HEK293T (cell line): Measurements from ENCODE around the gene PCDH9.

ENCODE experiments used
- CTCF ChIA-PET: fragments of 350-600 bp; formaldehyde crosslinking; extraction: SDS; loops from one replicate; lab custom pipeline; 2021; ENCODE audit warnings: antibody characterized with exemption, inconsistent platforms; lab: Yijun Ruan, JAX
- POLR2A ChIA-PET: fragments of 350-600 bp; formaldehyde crosslinking; extraction: SDS; loops from one replicate; lab custom pipeline; 2020; ENCODE audit warnings: antibody characterized with exemption, inconsistent platforms; lab: Yijun Ruan, JAX
- DNase-seq: peaks from one replicate; pipeline ENCODE4 v3.0.0; 2012; ENCODE audit warnings: mixed read lengths; ENCODE audit errors: extremely low spot score
- ARNT ChIP-seq: fragments of 450-650 bp; IDR thresholded peaks from 2 replicates; pipeline ENCODE4 v1.6.1; 2017; ENCODE audit warnings: mild to moderate bottlenecking
- BHLHE40 ChIP-seq: fragments of 450-650 bp; IDR thresholded peaks from 2 replicates; pipeline ENCODE4 v1.6.1; 2016; ENCODE audit warnings: mild to moderate bottlenecking, moderate library complexity, borderline replicate concordance
- CTBP1 ChIP-seq: fragments of 450-650 bp; IDR thresholded peaks from 2 replicates; pipeline ENCODE4 v1.6.1; 2016; ENCODE audit warnings: borderline replicate concordance
- ELF4 ChIP-seq: fragments of 450-650 bp; IDR thresholded peaks from 2 replicates; pipeline ENCODE4 v1.6.1; 2017; ENCODE audit warnings: antibody characterized with exemption
- FOXA1 ChIP-seq: fragments of 450-650 bp; IDR thresholded peaks from 2 replicates; pipeline ENCODE4 v1.6.1; 2016; ENCODE audit warnings: mild to moderate bottlenecking
- FOXK2 ChIP-seq: fragments of 450-650 bp; IDR thresholded peaks from 2 replicates; pipeline ENCODE4 v1.6.1; 2016; ENCODE audit warnings: mild to moderate bottlenecking
- FOXM1 ChIP-seq: fragments of 450-650 bp; IDR thresholded peaks from 2 replicates; pipeline ENCODE4 v1.6.1; 2017; ENCODE audit warnings: mild to moderate bottlenecking, borderline replicate concordance
- HDGF ChIP-seq: fragments of 450-650 bp; IDR thresholded peaks from 2 replicates; pipeline ENCODE4 v1.6.1; 2017; ENCODE audit warnings: antibody characterized with exemption, borderline replicate concordance
- L3MBTL2 ChIP-seq: fragments of 450-650 bp; conservative IDR thresholded peaks from 2 replicates; pipeline ENCODE4 v1.6.1; 2016; ENCODE audit warnings: mild to moderate bottlenecking
- LEF1 ChIP-seq: fragments of 450-650 bp; IDR thresholded peaks from 2 replicates; pipeline ENCODE4 v1.6.1; 2017; ENCODE audit warnings: mild to moderate bottlenecking, borderline replicate concordance
- NFRKB ChIP-seq: fragments of 450-650 bp; IDR thresholded peaks from 2 replicates; pipeline ENCODE4 v1.6.1; 2016; ENCODE audit warnings: mild to moderate bottlenecking, moderate library complexity
- SP1 ChIP-seq: fragments of 450-650 bp; IDR thresholded peaks from 2 replicates; pipeline ENCODE4 v1.6.1; 2017
- SUZ12 ChIP-seq: fragments of 450-650 bp; IDR thresholded peaks from 2 replicates; pipeline ENCODE4 v1.6.1; 2016; ENCODE audit warnings: mild to moderate bottlenecking
- TARDBP ChIP-seq: fragments of 450-650 bp; IDR thresholded peaks from 2 replicates; pipeline ENCODE4 v1.6.1; 2016
- ZNF384 ChIP-seq: fragments of 450-650 bp; IDR thresholded peaks from 2 replicates; pipeline ENCODE4 v1.6.1; 2016
- TF ChIP-seq, protein P1 (sequence below): fragments of 450-650 bp; IDR thresholded peaks from 2 replicates; pipeline ENCODE4 v1.6.1; 2016

The PCDH9 gene

DNA sequence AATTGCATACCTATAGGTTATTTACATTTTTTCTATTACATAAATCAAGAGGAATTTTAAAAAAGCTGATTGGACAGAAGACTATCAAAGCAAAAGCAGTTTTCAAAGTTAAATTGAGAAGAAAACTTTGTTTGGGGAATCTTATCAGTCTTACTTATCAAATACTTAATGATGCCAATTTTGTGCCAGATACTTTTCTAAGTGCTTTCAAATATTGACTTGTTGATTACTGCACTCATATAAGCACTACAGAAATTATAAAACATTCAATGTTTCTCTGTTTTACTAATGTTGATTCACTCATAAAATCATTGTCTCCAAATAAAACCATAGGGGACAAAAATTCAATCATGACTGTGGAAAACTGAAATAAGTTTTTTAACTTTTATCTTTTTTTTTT is 36.2 kb downstream of the PCDH9 start:
- ChIA-PET POLR2A (no interaction called here), CTCF (no interaction called here)
- TF ChIP-seq NFRKB (no peak; the same call in 1 of the 2 replicates), TARDBP (no peak), CTBP1 (no peak), ELF4 (no peak), FOXM1 (no peak), FOXK2 (no peak), BHLHE40 (no peak), HDGF (no peak), FOXA1 (no peak), L3MBTL2 (no peak)
- DNase-seq = no peak

DNA sequence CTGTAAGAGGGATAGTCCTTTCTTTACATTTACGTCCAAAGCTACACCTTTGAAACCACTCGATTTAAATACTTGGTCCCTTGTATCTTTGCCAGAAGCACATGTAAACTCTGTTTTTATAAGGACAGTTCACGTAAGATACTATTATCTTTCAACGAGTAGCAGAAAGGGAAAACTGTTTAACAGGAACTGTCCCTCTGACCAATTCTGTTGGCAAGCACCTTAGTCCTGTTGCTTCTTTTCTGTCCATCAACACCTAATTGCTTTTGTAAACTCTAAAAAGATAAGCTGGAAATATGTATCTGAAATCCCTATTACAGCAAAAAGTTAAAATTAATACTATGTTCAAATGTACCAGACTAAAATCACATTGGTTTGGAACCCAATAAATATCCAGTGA is 37.4 kb downstream of the PCDH9 start:
- DNase-seq = no peak
- CTCF ChIA-PET = interaction anchor here (0.5 to 1.6 kb wide), 3 partner anchors 11 to 31 kb away, joined by 3 to 4 read pairs (median 4); no protein-coding TSS in a partner anchor
- TF ChIP-seq SP1 = no peak
- TF ChIP-seq LEF1 = no peak
- TF ChIP-seq FOXK2 = no peak
- no peak for TF ChIP-seq ELF4
- TF ChIP-seq ARNT = no peak
- TF ChIP-seq SUZ12 = no peak
- no peak for TF ChIP-seq NFRKB
- POLR2A ChIA-PET = interaction anchor here (1.1 kb wide), 1 partner anchor 9 kb away, joined by 4 read pairs; no protein-coding TSS in a partner anchor

DNA sequence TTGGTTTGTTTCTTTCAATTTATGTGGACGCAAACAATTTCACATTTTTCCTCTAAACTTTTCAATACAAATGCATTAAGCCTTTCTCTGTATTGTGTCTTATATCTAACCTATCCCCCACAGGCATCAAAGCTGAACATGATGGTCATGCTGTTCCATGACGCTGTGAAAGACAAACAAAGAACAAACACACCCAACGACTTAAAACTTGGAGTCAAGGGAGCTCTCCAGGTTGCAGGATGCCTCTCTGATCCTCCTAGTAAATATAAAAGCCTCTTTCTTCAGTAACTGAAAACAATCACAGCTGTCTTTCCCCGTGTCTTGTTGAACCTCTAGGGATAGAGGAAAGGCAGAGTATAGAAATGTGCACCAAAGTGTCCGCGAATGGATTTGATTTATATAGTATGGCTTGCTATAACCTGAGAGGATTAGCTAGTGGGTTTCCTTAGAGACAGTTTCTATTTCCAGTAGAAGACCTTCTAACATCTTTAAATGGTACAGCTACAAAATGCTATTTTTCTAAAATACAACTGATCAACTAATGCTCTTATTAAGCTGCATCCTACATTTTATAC is 43.1 kb downstream of the PCDH9 start:
- ChIA-PET CTCF (interaction anchor here (0.5 to 1.1 kb wide), 3 partner anchors 31 to 49 kb away, joined by 3 read pairs; no protein-coding TSS in a partner anchor), POLR2A (no interaction called here)
- no peak for DNase-seq
- no peak for TF ChIP-seq SP1
- TF ChIP-seq ELF4 = no peak
- 0 out of 2 replicates have a peak, but pooled peaks have one; percentile 34 for TF ChIP-seq BHLHE40
- TF ChIP-seq, protein P1, sequence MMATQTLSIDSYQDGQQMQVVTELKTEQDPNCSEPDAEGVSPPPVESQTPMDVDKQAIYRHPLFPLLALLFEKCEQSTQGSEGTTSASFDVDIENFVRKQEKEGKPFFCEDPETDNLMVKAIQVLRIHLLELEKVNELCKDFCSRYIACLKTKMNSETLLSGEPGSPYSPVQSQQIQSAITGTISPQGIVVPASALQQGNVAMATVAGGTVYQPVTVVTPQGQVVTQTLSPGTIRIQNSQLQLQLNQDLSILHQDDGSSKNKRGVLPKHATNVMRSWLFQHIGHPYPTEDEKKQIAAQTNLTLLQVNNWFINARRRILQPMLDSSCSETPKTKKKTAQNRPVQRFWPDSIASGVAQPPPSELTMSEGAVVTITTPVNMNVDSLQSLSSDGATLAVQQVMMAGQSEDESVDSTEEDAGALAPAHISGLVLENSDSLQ = peak; percentile 75

DNA sequence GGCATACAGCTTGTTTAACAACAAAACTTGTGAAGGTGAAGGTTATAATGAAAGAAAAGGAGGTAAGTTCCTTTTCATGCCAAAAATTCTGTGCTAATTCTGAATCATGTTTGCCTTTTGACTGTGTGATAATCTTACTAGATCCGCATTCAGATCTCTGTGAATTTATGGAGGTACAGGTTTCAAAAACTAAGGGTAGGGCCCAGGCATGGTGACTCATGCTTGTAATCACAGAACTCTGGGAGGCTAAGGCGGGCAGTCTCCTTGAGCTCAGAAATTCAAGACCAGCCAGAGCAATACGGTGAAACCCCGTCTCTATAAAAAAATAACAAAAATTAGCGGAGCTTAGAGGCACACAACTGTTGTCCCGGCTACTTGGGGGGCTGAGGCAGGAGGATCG is 45.9 kb downstream of the PCDH9 start:
- POLR2A ChIA-PET = interaction anchor here (1.3 kb wide), 1 partner anchor 9 kb away, joined by 4 read pairs; no protein-coding TSS in a partner anchor
- CTCF ChIA-PET = interaction anchor here (0.6 kb wide), 1 partner anchor 44 kb away, joined by 4 read pairs; no protein-coding TSS in a partner anchor
- no peak for DNase-seq
- TF ChIP-seq CTBP1 (no peak), ARNT (no peak), TARDBP (no peak), LEF1 (no peak), ELF4 (no peak), SP1 (no peak), HDGF (no peak), FOXM1 (no peak), FOXK2 (no peak), ZNF384 (no peak)

DNA sequence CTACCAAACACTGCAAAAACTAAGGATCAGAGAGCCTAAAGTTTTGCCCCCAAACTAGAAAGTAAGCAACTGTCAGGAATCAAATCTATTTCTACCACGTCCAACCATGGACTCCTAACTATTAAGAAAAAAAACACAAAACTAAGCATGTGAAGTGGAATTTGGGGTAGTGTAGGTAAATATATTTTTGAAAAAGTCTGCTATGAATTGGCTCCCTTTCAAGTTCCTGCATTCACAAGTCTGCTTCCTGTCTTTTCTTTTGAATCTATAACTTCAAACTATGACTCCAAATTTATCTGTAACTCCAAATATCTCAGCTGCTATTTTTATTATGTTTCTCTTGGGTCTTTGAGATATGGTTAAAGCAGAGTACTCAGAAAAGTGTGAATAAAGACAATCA is 47.0 kb downstream of the PCDH9 start:
- ChIA-PET CTCF (no interaction called here), POLR2A (no interaction called here)
- no peak for DNase-seq
- no peak for TF ChIP-seq ARNT
- TF ChIP-seq BHLHE40 = no peak
- no peak for TF ChIP-seq SUZ12
- no peak for TF ChIP-seq HDGF
- no peak for TF ChIP-seq LEF1
- no peak for TF ChIP-seq CTBP1
- TF ChIP-seq NFRKB = no peak
- TF ChIP-seq SP1 = no peak
- TF ChIP-seq ZNF384 = no peak
- no peak for TF ChIP-seq FOXA1
- TF ChIP-seq L3MBTL2 = no peak
- TF ChIP-seq FOXK2 = no peak
- TF ChIP-seq, protein P1 = no peak

DNA sequence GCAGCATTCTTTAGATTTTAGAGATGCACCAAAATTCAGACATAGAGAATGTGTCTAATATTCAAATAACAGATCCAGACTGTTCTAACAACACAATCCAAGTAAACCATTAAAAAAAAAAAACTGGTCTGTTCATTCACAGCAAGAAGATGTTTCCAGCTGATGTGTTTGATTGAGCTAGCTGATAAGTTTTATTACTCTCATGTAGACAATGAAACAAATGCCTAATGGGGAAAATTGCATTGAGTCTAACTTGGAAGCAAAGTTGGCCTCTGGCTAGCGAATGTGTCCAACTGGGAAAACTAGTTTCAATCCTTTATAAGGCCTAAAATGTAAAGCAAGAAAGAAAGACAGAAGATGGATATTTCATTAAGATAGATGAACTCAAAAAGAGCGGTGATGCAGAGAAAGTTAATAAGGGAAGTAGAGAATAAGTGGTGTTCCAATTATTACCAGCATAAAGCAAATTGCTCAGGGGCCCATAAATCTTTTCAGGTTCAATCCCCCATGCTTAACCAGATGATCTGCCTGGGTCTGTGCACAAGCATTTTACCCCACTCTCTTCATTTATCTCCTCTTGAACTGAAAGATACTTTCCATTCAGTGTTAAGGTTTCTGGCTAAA is 54.2 kb downstream of the PCDH9 start:
- no peak for TF ChIP-seq NFRKB
- TF ChIP-seq ZNF384 = peak; percentile 68; the same call in 1 of the 2 replicates
- TF ChIP-seq ELF4 = no peak
- no peak for TF ChIP-seq SP1
- no peak for TF ChIP-seq FOXM1
- no peak for TF ChIP-seq L3MBTL2
- TF ChIP-seq, protein P1 = peak; percentile 71
- POLR2A ChIA-PET = no interaction called here
- DNase-seq = no peak
- CTCF ChIA-PET = interaction anchor here (0.6 kb wide), 2 partner anchors 17 to 27 kb away, joined by 3 to 4 read pairs; no protein-coding TSS in a partner anchor
